ENCODE measurements around the gene C14orf93. TPM values are rescaled to one million over a fixed set of nuclear protein-coding genes. Genes with fewer than 3 reads are reported as not detected.

The C14orf93 gene
- total and polyA plus RNA-seq, 9 donors: 8.8 to 15.9 (median 10.9) TPM

DNA sequence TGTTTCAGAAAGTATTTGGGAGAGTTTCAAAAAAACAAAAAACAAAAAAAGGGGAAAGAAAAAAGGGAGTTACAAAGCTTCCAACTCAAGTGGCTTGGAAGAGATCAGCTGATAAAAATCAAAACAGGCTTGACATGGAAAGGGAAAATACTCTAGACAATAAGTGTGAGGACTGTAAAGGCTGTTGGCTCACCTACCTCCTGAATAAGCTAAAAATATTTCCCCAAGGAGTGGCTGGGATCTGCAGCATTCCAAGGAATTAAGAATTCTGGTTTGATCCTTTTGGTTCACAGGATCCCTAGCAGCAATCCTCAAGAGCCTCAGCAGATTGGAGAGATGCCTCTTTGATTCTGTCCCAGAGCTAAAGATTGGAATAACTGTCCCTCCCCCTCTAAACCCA is 16.4 kb downstream of the C14orf93 start:
- Histone ChIP-seq H3K4me3 (ENCODE audit: low read length) (no peak overlapping the region), H3K9me3 (replicated peaks; ENCODE audit: control insufficient read depth, low read depth, low read length) (no peaks in the 10 kb centered on the region)

DNA sequence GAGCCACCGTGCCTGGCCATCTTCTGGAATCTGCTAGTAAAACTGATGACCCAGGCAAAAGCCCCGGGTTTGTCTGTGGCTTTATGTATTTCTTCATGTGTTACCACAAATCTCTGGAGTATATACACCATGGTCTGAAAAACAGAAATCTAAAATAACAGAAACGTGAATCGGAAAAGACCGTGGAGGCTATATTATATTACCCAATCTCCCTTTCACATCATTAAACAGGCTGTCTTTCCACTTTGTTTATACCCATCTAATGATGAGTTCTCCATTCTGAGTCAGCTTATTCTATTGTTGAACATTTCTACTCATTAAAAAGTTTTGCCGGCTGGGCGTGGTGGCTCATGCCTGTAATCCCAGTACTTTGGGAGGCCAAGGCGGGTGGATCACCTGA is 18.1 kb downstream of the C14orf93 start:
- DNase-seq: no peak
- Histone ChIP-seq H3K4me1 (ENCODE audit: control insufficient read depth, insufficient read depth, low read length) (peaks cover 7% of the 10 kb centered on the region), H3K9me3 (replicated peaks; ENCODE audit: control insufficient read depth, low read depth, low read length) (no peaks in the 10 kb centered on the region), H3K4me3 (ENCODE audit: low read length) (no peak overlapping the region), H3K36me3 (ENCODE audit: control insufficient read depth, insufficient read depth, low read length) (peaks cover 27% of the 10 kb centered on the region), H3K27ac (ENCODE audit: low read length) (no peak overlapping the region), H3K27me3 (ENCODE audit: control insufficient read depth, insufficient read depth, low read length) (no peaks in the 10 kb centered on the region)
- 92% methylated on average over 2 of the region's 8 CpGs for WGBS (ENCODE audit: insufficient coverage)

More for the DNA sequence above, 16.4 kb downstream of the C14orf93 start:
- H3K36me3 ChIP-seq (ENCODE audit: control insufficient read depth, insufficient read depth, low read length): peaks cover 16% of the 10 kb centered on the region
- no peak overlapping the region for H3K27ac ChIP-seq (ENCODE audit: low read length)
- H3K4me1 ChIP-seq (ENCODE audit: control insufficient read depth, insufficient read depth, low read length): peaks cover 17% of the 10 kb centered on the region
- DNase-seq: no peak
- no peaks in the 10 kb centered on the region for H3K27me3 ChIP-seq (ENCODE audit: control insufficient read depth, insufficient read depth, low read length)

DNA sequence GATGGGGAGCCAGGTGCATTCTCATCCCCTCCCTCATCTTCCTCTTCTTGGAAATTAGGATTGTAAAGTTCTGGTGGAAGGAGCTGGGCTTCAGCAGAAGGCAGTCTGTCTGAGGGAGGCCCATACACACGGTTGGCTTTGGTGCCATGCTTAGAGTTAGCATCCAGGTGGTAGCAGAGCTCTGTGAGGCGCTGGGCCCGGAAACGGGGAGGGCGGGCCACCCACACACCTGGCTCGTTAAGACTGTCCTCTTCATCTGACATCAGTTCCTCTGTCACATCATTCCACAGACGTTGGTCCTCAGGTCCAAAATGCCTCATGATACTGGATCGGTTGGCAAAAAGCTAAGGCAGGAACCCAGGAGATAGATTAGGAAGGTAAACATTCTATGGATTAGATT is 22.7 kb downstream of the C14orf93 start:
- peaks cover 7% of the 10 kb centered on the region for H3K4me1 ChIP-seq (ENCODE audit: control insufficient read depth, insufficient read depth, low read length)
- no peak overlapping the region for H3K4me3 ChIP-seq (ENCODE audit: low read length)
- H3K27me3 ChIP-seq (ENCODE audit: control insufficient read depth, insufficient read depth, low read length): no peaks in the 10 kb centered on the region
- H3K36me3 ChIP-seq (ENCODE audit: control insufficient read depth, insufficient read depth, low read length): peaks cover 22% of the 10 kb centered on the region
- no peak for DNase-seq
- no peak overlapping the region for H3K27ac ChIP-seq (ENCODE audit: low read length)
- no peaks in the 10 kb centered on the region for H3K9me3 ChIP-seq (replicated peaks; ENCODE audit: control insufficient read depth, low read depth, low read length)
- 95% methylated on average over 4 of the region's 8 CpGs for WGBS (ENCODE audit: insufficient coverage)

DNA sequence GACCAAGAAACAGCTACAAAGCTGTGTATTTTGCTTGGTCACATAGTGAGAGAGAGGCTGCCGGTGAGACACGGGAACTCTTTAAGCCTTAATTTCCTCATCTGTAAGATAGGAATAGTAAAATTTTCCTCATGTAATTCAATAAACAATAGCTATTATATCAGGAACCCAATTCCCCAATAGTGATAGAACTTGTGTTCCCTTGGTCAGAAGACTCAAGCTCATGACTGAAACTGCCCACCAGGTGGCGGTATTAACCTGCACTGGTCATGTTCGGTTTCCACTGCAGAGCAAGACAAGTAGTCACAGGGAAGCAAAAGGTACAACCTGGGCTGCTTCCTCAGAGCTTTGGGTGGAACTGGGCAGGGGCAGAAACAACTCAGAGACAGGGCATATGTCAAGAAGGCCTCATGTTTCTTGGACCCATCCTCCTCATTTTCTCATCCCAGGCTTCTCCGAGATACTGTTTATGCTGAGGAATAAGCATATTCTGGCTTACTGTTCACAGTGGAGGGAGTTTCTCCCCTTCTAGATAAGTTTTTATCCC is 23.4 kb downstream of the C14orf93 start:
- Histone ChIP-seq H3K27me3 (ENCODE audit: control insufficient read depth, insufficient read depth, low read length) (peaks cover 5% of the 10 kb centered on the region), H3K36me3 (ENCODE audit: control insufficient read depth, insufficient read depth, low read length) (peaks cover 22% of the 10 kb centered on the region), H3K27ac (ENCODE audit: low read length) (no peak overlapping the region), H3K4me3 (ENCODE audit: low read length) (no peak overlapping the region), H3K9me3 (replicated peaks; ENCODE audit: control insufficient read depth, low read depth, low read length) (no peaks in the 10 kb centered on the region), H3K4me1 (ENCODE audit: control insufficient read depth, insufficient read depth, low read length) (peaks cover 11% of the 10 kb centered on the region)
- DNase-seq: peak; percentile 92
- 0% methylated on average over 2 of the region's 5 CpGs for WGBS (ENCODE audit: insufficient coverage)

DNA sequence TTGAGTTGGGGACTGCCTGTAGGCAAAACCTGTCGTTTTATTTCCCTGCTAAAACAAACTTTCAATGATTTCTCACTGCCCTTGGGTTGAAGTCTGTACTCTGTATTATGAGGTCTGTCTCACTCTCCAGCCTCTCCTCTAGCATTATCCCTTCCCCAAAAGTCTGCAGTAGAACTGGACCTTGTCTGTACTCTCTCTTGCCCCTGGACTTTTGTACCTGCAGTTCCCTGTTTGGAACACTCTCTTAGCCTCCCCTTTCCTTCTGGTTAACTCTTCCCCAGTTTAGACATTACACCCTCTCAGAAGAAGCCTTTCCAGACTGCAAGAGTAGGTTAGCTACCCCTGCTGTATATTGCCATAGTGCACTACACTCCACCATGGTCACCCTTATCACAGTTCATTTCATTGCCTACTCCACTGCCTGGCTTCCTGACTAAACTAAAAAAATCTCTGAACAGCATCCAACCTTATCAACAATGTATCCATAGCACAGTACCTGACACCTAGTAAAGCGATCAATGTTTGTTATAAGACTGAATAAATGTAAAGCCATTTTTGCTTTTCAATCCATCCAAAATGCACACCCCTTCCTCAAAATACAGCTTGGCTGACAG is 23.9 kb downstream of the C14orf93 start:
- Histone ChIP-seq H3K36me3 (ENCODE audit: control insufficient read depth, insufficient read depth, low read length) (peaks cover 22% of the 10 kb centered on the region), H3K4me3 (ENCODE audit: low read length) (no peak overlapping the region), H3K27me3 (ENCODE audit: control insufficient read depth, insufficient read depth, low read length) (peaks cover 10% of the 10 kb centered on the region), H3K9me3 (replicated peaks; ENCODE audit: control insufficient read depth, low read depth, low read length) (no peaks in the 10 kb centered on the region), H3K4me1 (ENCODE audit: control insufficient read depth, insufficient read depth, low read length) (peaks cover 11% of the 10 kb centered on the region), H3K27ac (ENCODE audit: low read length) (no peak overlapping the region)
- no peak for DNase-seq
- WGBS (ENCODE audit: insufficient coverage): no CpG with 5 or more reads among the region's 2 CpGs

DNA sequence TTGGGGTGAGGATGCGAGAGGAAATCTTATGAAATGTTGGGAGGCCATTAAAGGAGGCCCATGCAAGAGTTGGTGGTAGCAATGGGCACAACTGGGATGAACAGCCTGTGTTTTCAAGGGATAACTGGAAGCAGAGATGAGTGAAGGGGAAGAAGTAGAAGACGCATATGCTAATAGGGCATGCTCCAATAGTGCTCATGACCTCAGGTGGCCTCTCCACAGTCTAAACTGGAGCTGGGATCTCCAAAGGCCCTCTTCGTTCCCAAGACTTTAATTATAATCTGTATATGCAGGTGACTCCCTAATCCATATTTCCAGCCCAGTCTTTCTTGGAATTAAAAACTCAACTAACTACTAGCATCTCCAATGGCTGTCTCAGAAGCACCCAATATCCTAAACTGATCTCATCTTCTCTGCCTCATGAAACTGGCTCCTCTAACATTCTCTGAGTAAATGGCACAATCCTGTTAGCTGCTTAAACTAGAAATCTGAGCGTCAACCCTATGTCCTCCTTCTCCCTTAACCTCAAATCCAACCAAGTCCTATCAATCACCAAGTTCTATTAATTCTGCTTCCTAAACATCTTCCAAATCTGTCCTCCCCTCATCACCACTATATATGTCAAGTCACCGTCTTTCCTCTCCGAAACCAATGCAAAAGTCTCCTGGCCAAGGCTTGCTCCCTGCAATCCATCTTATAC is 24.8 kb downstream of the C14orf93 start:
- Histone ChIP-seq H3K9me3 (replicated peaks; ENCODE audit: control insufficient read depth, low read depth, low read length) (no peaks in the 10 kb centered on the region), H3K4me1 (ENCODE audit: control insufficient read depth, insufficient read depth, low read length) (peaks cover 14% of the 10 kb centered on the region), H3K36me3 (ENCODE audit: control insufficient read depth, insufficient read depth, low read length) (peaks cover 21% of the 10 kb centered on the region), H3K27ac (ENCODE audit: low read length) (no peak overlapping the region), H3K4me3 (ENCODE audit: low read length) (no peak overlapping the region), H3K27me3 (ENCODE audit: control insufficient read depth, insufficient read depth, low read length) (peaks cover 13% of the 10 kb centered on the region)
- DNase-seq: no peak
- whole genome bisulfite sequencing (ENCODE audit: insufficient coverage): 97% methylated on average over 2 of the region's 6 CpGs

DNA sequence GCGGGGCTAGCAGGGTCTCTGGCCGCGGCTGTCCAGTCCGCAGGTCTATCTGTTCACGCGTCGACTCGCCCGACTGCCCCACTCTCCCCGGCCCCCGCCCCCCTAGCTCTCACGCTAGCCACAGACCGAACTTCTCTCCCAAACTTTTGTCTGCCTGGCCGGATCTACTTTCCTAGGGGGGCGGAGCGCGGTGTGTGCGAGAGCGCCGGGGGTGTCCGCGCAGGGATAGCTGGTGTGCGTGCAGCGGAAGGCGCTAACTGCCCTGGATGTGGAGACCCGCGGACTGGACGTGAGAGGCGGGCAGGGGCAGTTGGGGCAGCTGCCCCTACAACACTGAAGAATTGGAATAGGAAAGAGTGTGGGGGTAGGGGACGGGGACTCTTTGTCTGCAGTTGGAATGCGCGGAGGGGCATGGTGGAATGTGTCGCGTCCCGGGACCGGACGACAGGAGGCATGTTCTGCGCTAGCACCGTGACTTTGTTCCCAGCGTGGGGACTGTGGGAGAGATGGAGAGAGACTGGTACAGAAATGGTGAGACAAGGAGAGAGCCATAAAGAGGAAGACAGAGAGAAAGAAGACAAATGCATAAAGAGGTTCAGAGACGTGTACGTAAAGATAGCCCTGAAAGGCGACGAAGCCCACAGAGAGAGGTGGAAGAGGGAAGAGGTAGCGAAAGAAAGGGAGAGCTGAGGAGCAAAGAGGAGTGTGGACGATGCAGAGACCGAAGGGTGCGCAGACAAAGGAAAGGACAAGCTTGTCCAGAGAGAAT is 27.3 kb downstream of the C14orf93 start, which contains the start of gene AJUBA:
AJUBA (minus strand) TSS at position 75 of the 769 bp plus-strand sequence. CDS start 285 bp downstream, outside the sequence.
- peaks cover 39% of the 10 kb centered on the region for H3K4me1 ChIP-seq (ENCODE audit: control insufficient read depth, insufficient read depth, low read length)

DNA sequence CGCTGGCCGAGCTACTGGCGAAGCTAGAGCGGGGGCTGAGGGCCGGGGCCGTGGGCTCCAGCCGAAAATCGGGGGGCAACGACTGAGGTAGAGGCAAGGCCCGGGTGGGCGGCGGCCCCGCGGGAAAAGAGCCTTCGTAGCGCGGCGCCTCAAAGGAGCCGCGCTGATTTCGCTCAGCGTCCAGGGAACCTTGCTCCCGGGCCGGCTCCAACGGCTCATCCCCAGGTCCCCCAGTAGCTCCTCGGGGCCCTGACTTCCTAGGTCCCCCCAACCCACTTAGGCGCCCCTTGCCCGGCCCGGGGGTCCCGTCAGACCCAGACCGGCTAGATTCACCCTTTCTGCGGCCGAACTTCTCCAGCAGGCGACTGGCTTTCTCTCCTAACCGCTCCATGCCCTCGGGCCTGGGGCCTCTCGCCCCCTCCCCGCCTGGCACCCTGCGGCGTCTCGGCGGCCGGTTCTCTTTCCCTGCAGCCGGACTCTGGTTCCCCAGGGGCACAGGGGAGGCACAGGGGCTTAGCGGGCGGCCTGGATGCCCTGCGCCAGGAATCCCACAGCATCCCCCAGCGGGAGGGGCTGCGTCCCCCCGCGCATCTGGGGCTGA is 28.0 kb downstream of the C14orf93 start:
- peaks cover 12% of the 10 kb centered on the region for H3K36me3 ChIP-seq (ENCODE audit: control insufficient read depth, insufficient read depth, low read length)
- DNase-seq: peak; percentile 42
- peaks cover 13% of the 10 kb centered on the region for H3K27me3 ChIP-seq (ENCODE audit: control insufficient read depth, insufficient read depth, low read length)
- peaks cover 45% of the 10 kb centered on the region for H3K4me1 ChIP-seq (ENCODE audit: control insufficient read depth, insufficient read depth, low read length)
- under 1% methylated on average over 43 of the region's 51 CpGs for WGBS (ENCODE audit: insufficient coverage)
- peak overlapping the region; percentile 95 for H3K4me3 ChIP-seq (ENCODE audit: low read length)
- H3K9me3 ChIP-seq (replicated peaks; ENCODE audit: control insufficient read depth, low read depth, low read length): no peaks in the 10 kb centered on the region
- H3K27ac ChIP-seq (ENCODE audit: low read length): peak overlapping the region; percentile 87

More for the DNA sequence above, 27.3 kb downstream of the C14orf93 start, which contains the start of gene AJUBA:
- DNase-seq: peak; percentile 98
- WGBS (ENCODE audit: insufficient coverage): under 1% methylated on average over 44 of the region's 48 CpGs
- H3K27ac ChIP-seq (ENCODE audit: low read length): peak within 1 kb of the TSS; percentile 87
- H3K27me3 ChIP-seq (ENCODE audit: control insufficient read depth, insufficient read depth, low read length): peaks cover 13% of the 10 kb centered on the region
- no peaks in the 10 kb centered on the region for H3K9me3 ChIP-seq (replicated peaks; ENCODE audit: control insufficient read depth, low read depth, low read length)
- H3K4me3 ChIP-seq (ENCODE audit: low read length): peak within 1 kb of the TSS; percentile 95
- peaks cover 14% of the 10 kb centered on the region for H3K36me3 ChIP-seq (ENCODE audit: control insufficient read depth, insufficient read depth, low read length)

DNA sequence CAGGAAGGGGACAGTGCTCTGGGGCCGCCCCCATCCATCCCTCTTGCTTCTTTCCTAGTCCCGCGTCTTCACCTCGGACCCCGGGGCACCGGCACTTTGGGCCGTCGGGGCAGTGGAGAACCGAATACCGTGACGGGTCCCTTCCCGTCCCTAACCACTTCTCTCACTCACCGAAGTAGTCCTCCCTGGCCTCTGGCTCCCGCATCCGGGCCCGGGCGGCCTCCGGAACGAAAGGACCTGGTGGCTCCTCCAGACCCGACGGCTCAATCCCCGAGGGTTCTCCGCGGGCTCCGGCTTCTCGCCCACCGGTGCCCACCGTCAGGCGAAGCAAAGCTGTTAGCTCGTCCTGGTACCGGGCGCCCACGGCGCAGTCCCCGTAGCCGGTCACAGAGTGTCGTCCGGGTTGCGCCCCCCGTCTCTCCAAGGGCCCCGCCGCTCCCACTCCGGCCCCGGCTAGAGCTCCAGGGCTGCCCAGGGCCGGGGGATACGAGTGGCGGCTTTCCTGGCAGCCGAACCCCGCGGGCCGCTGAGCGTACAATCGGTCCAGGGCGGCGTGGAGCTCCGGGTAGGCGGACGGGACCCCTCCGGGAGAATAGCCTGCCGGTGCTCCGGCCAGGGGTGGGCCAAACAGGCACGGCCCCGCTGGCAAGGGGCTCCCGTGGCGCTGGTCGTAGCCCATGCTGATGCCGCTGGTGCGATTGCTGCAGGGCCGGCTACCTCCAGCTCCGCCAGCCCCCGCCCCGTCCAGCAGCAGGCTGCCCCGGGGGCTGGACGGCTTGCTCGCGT is 28.7 kb downstream of the C14orf93 start:
- WGBS (ENCODE audit: insufficient coverage): 1% methylated on average over 76 of the region's 76 CpGs
- H3K36me3 ChIP-seq (ENCODE audit: control insufficient read depth, insufficient read depth, low read length): peaks cover 17% of the 10 kb centered on the region
- H3K9me3 ChIP-seq (replicated peaks; ENCODE audit: control insufficient read depth, low read depth, low read length): no peaks in the 10 kb centered on the region
- H3K4me1 ChIP-seq (ENCODE audit: control insufficient read depth, insufficient read depth, low read length): peaks cover 52% of the 10 kb centered on the region
- DNase-seq: no peak
- H3K27me3 ChIP-seq (ENCODE audit: control insufficient read depth, insufficient read depth, low read length): peaks cover 13% of the 10 kb centered on the region
- H3K4me3 ChIP-seq (ENCODE audit: low read length): peak overlapping the region; percentile 95
- H3K27ac ChIP-seq (ENCODE audit: low read length): peak overlapping the region; percentile 87

Data from muscle of leg (tissue), 11 donors.